GM13976 (cell line): ENCODE results near the gene NR1H4.

ENCODE experiments used
- DNase-seq: peaks from one replicate; pipeline ENCODE4 v3.0.0; 2012; ENCODE audit warnings: low spot score
- CTCF ChIP-seq: IDR thresholded peaks from 2 replicates; pipeline ENCODE4 v1.5.1; 2012; ENCODE audit warnings: borderline replicate concordance, mild to moderate bottlenecking; ENCODE audit not compliant: insufficient read depth; ENCODE audit errors: extremely low read depth, missing control alignments, control extremely low read depth
- in situ Hi-C: fragments of 300-500 bp; cut with MboI; formaldehyde crosslinking; loops from one replicate; pipeline ENCODE4 v1.12.0; 2022; ENCODE audit warnings: low sequenced_read_pairs, mixed read lengths, inconsistent platforms; ENCODE audit not compliant: unreplicated experiment

The NR1H4 gene

GRCh38 chr12:100518376-100518775 is 44.7 kb downstream of the NR1H4 start:
- in situ Hi-C loops = no loop called here
- TF ChIP-seq CTCF = no peak
- no peak for DNase-seq

- no peak for DNase-seq
- in situ Hi-C loops = no loop called here
- no peak for TF ChIP-seq CTCF
Measured at GRCh38 chr12:100520048-100520769, 46.5 kb downstream of the NR1H4 start.

GRCh38 chr12:100521958-100522357 is 48.3 kb downstream of the NR1H4 start:
- in situ Hi-C loops = no loop called here
- no peak for TF ChIP-seq CTCF
- DNase-seq = no peak

- in situ Hi-C loops = no loop called here
- DNase-seq = no peak
- no peak for TF ChIP-seq CTCF
Measured at GRCh38 chr12:100528034-100528433, 54.4 kb downstream of the NR1H4 start.

- no peak for TF ChIP-seq CTCF
- in situ Hi-C loops = no loop called here
- DNase-seq = no peak
Measured at GRCh38 chr12:100528471-100529127, 54.9 kb downstream of the NR1H4 start.

GRCh38 chr12:100529756-100530350 is 56.2 kb downstream of the NR1H4 start:
- in situ Hi-C loops = no loop called here
- no peak for TF ChIP-seq CTCF
- DNase-seq = no peak
